Breast epithelium (tissue), 4 donors: ENCODE results near the gene NOVA2. TPM values are rescaled to one million over a fixed set of nuclear protein-coding genes. Genes with fewer than 3 reads are reported as not detected.

Experiments
- DNase-seq, 2 donors: peaks; one replicate each; pipeline ENCODE4 v3.0.0-alpha.2; 2019; ENCODE audit warnings: low spot score in 2 of 2
- H3K27ac ChIP-seq, 2 donors: fragments of 200-600 bp; sonication (generic) in 1 of 2; one replicate each; pipeline ENCODE4 v1.5.1; 2016 to 2019; ENCODE audit warnings: mild to moderate bottlenecking in 1 of 2
- H3K27me3 ChIP-seq, 2 donors: fragments of 200-600 bp; sonication (generic) in 1 of 2; one replicate each; pipeline versions ENCODE4 v1.5.1 to v1.6.0; 2017 to 2019; ENCODE audit warnings: control low read depth in 1 of 2, mild to moderate bottlenecking in 1 of 2
- H3K36me3 ChIP-seq: fragments of 200-600 bp; one replicate; pipeline ENCODE4 v1.5.1; 2019
- H3K4me1 ChIP-seq, 2 donors: fragments of 200-600 bp; sonication (generic); one replicate each; pipeline ENCODE4 v1.5.1; 2016 to 2019; ENCODE audit warnings: control low read depth in 1 of 2
- H3K4me3 ChIP-seq, 3 donors: fragments of 200-600 bp; sonication (generic); 1 replicate in 2 of 3; 2 replicates in 1 of 3; pipeline ENCODE4 v1.5.1; 2016 to 2019; ENCODE audit warnings: mild to moderate bottlenecking in 3 of 3, moderate library complexity in 2 of 3
- H3K9me3 ChIP-seq, 2 donors: fragments of 200-600 bp; sonication (generic) in 1 of 2; one replicate each; pipeline ENCODE4 v1.5.1; 2016 to 2019; ENCODE audit warnings: control low read depth in 1 of 2
- POLR2A ChIP-seq: fragments of 450-650 bp; IDR thresholded peaks from one replicate; pipeline ENCODE4 v1.6.1; 2016; ENCODE audit warnings: antibody characterized with exemption, mild to moderate bottlenecking, moderate library complexity
- POLR2AphosphoS5 ChIP-seq, 3 donors: sonication (generic); formaldehyde crosslinking; IDR thresholded peaks; one replicate each; pipeline ENCODE4 v1.6.1; 2017; ENCODE audit warnings: antibody characterized with exemption in 3 of 3
- intact Hi-C: fragments of 100-400 bp; cut with DNase I; formaldehyde crosslinking; loops from one replicate; pipeline ENCODE4 v1.15.1; 2023; ENCODE audit warnings: low total_unique reads
- total RNA-seq, 3 donors: library from RNA; depleted of rRNA; stranded (reverse); fragments of >200 nt; gene quantifications; one replicate each; pipeline ENCODE4 v1.1.0, GENCODE V29; 2016
- TF ChIP-seq, protein P1 (sequence below), 3 donors: fragments of 450-650 bp; IDR thresholded peaks; one replicate each; pipeline ENCODE4 v1.5.1; 2016 to 2017; ENCODE audit warnings: antibody characterized with exemption in 3 of 3, mild to moderate bottlenecking in 3 of 3, moderate library complexity in 3 of 3

Gene NOVA2
- total RNA-seq, 3 donors from 2014 or later, result 0.59 to 3.6 (median 1.1) TPM

DNA sequence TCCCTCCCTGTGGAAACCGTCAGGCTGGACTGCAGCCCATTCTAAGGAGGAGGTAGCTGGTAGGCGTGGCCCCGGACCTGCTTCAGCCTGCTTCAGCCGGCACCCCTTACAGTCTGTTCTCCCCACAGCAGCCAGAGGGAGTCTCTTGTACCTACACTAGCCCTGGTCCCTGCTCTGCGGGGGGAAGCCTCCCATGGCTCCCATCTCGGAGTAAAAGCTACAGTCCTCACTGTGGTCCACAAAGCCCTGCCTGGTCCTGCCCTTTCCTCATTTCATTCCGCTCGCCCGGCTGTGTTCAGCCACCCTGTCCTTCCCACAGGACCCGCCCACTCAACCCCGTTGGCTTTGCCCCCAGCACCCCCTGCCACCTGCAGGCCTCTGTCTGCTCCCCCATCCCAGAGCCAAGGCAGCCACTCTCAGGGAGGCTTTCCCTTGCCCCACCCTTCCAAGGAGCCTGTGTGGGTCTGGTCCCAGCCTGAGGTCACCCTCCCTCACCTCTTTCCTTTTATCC, 47.9 kb upstream of the NOVA2 start:
- Histone ChIP-seq H3K9me3 (no peaks in the 10 kb centered on the region), H3K27ac (no peak overlapping the region), H3K4me3 (no peak overlapping the region), H3K27me3 (peaks cover 0 to 6% of the 10 kb centered on the region in 2 donors), H3K36me3 (no peaks in the 10 kb centered on the region), H3K4me1 (no peaks in the 10 kb centered on the region)
- peak in 1 of 2 donors; percentile 48 for DNase-seq
- TF ChIP-seq, protein P1, sequence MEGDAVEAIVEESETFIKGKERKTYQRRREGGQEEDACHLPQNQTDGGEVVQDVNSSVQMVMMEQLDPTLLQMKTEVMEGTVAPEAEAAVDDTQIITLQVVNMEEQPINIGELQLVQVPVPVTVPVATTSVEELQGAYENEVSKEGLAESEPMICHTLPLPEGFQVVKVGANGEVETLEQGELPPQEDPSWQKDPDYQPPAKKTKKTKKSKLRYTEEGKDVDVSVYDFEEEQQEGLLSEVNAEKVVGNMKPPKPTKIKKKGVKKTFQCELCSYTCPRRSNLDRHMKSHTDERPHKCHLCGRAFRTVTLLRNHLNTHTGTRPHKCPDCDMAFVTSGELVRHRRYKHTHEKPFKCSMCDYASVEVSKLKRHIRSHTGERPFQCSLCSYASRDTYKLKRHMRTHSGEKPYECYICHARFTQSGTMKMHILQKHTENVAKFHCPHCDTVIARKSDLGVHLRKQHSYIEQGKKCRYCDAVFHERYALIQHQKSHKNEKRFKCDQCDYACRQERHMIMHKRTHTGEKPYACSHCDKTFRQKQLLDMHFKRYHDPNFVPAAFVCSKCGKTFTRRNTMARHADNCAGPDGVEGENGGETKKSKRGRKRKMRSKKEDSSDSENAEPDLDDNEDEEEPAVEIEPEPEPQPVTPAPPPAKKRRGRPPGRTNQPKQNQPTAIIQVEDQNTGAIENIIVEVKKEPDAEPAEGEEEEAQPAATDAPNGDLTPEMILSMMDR (IDR thresholded peaks at IDR 0.05), result no peak
- TF ChIP-seq POLR2A (no peak), POLR2AphosphoS5 (IDR thresholded peaks at IDR 0.05) (no peak)
- intact Hi-C loops, result loop anchor here (10.0 kb wide), 1 partner anchor 53 kb away; no protein-coding TSS in a partner anchor

DNA sequence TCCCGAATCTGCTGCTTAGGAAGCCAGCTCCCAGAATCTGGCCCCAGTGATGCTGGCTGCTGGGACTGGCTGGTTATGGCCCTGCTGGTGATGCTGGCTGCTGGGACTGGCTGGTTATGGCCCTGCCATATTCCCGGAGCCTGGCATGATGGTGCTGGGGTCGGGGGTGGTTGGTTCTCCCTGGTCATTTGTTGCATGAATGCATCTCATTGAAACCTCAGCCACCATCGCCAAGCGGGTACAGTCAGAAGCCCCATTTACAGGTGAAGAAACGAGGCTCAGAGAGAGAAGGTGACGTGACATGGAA, 47.1 kb upstream of the NOVA2 start:
- intact Hi-C loops, result loop anchor here (10.0 kb wide), 1 partner anchor 54 kb away; no protein-coding TSS in a partner anchor
- Histone ChIP-seq H3K4me3 (no peak overlapping the region), H3K4me1 (no peaks in the 10 kb centered on the region), H3K36me3 (no peaks in the 10 kb centered on the region), H3K27me3 (peaks cover 0 to 6% of the 10 kb centered on the region in 2 donors), H3K27ac (no peak overlapping the region), H3K9me3 (no peaks in the 10 kb centered on the region)
- DNase-seq, result no peak
- TF ChIP-seq POLR2A, result no peak
- TF ChIP-seq, protein P1 (IDR thresholded peaks at IDR 0.05), result no peak
- no peak for TF ChIP-seq POLR2AphosphoS5 (IDR thresholded peaks at IDR 0.05)

DNA sequence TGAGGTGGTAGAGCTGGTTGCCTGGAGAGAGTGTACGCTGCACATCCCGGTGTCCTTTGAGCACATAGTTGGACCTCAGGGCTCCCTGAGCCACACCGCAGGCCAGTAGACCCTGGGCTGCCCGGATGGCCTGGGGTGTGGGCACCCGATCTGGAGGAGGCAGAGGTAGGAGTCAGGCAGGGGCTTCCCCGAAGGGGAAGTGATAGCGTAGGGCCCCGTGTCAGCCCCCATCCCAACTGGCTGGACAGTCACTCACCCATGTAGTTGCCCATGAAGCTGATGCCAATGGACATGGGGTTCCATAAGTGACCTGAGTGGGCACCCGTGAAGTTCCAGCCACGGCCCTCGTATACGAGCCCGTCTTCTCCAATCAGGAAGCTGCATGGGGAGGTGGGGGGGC, 45.6 kb upstream of the NOVA2 start:
- DNase-seq, result no peak
- no peak overlapping the region for H3K4me3 ChIP-seq

DNA sequence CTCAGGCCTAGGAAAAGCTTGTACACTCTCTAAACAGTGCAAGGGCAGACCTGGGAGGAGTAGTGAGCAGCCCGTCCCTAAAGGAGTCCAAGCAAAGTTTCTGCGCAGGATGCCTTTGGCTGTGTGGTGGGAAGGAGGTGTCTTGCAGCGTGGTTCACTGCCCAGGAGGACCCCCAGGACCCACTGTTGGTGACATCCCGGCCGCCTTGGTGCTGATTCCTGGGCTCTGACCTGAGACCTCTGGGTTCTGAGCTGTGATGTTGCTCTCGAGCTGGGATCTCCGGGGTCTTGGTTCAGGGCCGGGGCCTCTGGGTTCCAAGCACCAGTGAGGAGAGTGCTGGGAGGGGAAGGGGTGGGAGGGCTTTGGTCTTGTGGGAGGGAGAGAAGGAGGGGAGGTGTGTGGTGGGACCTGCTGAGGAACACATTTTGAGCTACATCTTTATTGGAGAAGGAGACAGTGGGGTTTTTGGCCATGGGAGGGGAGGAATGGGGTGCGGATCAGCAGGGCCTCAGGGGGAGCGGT, 45.1 kb upstream of the NOVA2 start:
- no peak overlapping the region for H3K4me3 ChIP-seq
- intact Hi-C loops, result no loop called here
- peaks cover 3 to 6% of the 10 kb centered on the region in 2 donors for H3K27me3 ChIP-seq
- H3K4me1 ChIP-seq, result peaks cover 0 to 3% of the 10 kb centered on the region in 2 donors
- no peaks in the 10 kb centered on the region for H3K9me3 ChIP-seq
- no peak for DNase-seq
- H3K36me3 ChIP-seq, result no peaks in the 10 kb centered on the region
- no peak for TF ChIP-seq POLR2A
- TF ChIP-seq, protein P1 (IDR thresholded peaks at IDR 0.05), result no peak
- no peak for TF ChIP-seq POLR2AphosphoS5 (IDR thresholded peaks at IDR 0.05)
- no peak overlapping the region for H3K27ac ChIP-seq

More for the DNA sequence above, 45.6 kb upstream of the NOVA2 start:
- intact Hi-C loops, result no loop called here
- no peak overlapping the region for H3K27ac ChIP-seq
- no peaks in the 10 kb centered on the region for H3K36me3 ChIP-seq
- no peak for TF ChIP-seq POLR2AphosphoS5 (IDR thresholded peaks at IDR 0.05)
- TF ChIP-seq POLR2A, result no peak
- TF ChIP-seq, protein P1 (IDR thresholded peaks at IDR 0.05), result no peak
- peaks cover 0 to 3% of the 10 kb centered on the region in 2 donors for H3K4me1 ChIP-seq
- no peaks in the 10 kb centered on the region for H3K9me3 ChIP-seq
- peaks cover 3 to 6% of the 10 kb centered on the region in 2 donors for H3K27me3 ChIP-seq

DNA sequence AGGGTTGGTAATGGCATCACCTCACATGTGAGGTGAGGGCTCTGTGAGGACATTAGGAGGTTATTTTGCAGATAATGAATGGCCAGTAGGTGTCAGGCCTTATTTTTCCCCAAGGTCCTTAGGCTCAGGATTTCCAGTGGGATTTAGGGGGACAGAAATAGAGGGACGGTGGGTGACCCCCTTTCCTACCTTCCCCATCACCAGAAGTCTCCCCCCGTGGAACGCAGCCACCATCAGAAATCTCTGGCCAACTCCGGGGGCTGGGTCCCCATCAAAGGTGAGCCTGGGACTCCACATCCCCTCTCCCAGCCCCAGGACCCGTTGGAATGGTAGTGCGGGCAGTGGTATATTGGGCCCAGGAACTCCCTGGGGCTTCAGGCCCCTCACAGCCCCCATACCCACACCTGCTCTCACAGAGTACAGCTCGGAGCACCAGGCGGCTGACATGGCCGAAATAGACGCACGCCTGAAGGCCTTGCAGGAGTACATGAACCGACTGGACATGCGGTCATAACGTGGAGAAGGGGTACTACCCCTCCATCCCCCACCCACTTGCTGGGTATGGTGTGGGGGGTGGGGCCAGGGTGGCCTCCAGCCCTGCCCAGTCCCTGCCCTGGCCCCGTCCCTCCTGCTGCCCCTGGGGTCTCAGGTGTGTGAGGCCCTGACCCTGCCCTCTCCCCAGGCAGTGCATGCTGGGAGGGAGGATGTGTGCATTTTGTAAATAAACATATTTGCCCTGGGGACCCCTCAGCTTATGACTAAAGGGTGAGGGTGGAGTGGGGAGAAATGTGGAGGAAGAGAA, 44.4 kb upstream of the NOVA2 start:
- DNase-seq, result no peak
- TF ChIP-seq POLR2A, result no peak
- TF ChIP-seq, protein P1 (IDR thresholded peaks at IDR 0.05), result no peak
- TF ChIP-seq POLR2AphosphoS5 (IDR thresholded peaks at IDR 0.05), result no peak
- Histone ChIP-seq H3K27me3 (peaks cover 3 to 6% of the 10 kb centered on the region in 2 donors), H3K27ac (no peak overlapping the region), H3K4me1 (peaks cover 0 to 3% of the 10 kb centered on the region in 2 donors), H3K4me3 (no peak overlapping the region), H3K36me3 (no peaks in the 10 kb centered on the region), H3K9me3 (no peaks in the 10 kb centered on the region)
- intact Hi-C loops, result no loop called here
